Thoracic aorta (tissue), 2 donors: ENCODE data around the gene FAM3C. TPM values are rescaled to one million over a fixed set of nuclear protein-coding genes. Genes with fewer than 3 reads are reported as not detected.

Source experiments
- ATAC-seq: fragments of 150-250 bp; one replicate; pipeline ENCODE4 v1.8.0; 2017; ENCODE audit warnings: low read depth; ENCODE audit not compliant: insufficient number of reproducible peaks, low FRiP score
- DNase-seq: peaks from one replicate; pipeline ENCODE4 v3.0.0-alpha.2; 2020; ENCODE audit warnings: low spot score
- H3K27ac ChIP-seq, 2 donors: fragments of 200-600 bp; sonication (generic); 1 replicate in 1 of 2; 2 replicates in 1 of 2; pipeline ENCODE4 v1.5.1; 2016; ENCODE audit warnings: mild to moderate bottlenecking in 2 of 2, moderate library complexity in 2 of 2
- H3K27me3 ChIP-seq: fragments of 200-600 bp; sonication (generic); replicated peaks from 2 replicates; pipeline ENCODE4 v1.6.0; 2016; ENCODE audit warnings: mild to moderate bottlenecking; ENCODE audit not compliant: insufficient read depth
- H3K36me3 ChIP-seq: fragments of 200-600 bp; sonication (generic); one replicate; pipeline ENCODE4 v1.5.1; 2016
- H3K4me1 ChIP-seq, 2 donors: fragments of 200-600 bp; sonication (generic); 1 replicate in 1 of 2; 2 replicates in 1 of 2; pipeline versions ENCODE4 v1.5.1 to v1.6.0; 2016; ENCODE audit warnings: low read depth in 2 of 2, mild to moderate bottlenecking in 1 of 2; ENCODE audit not compliant: control insufficient read depth in 1 of 2
- H3K4me3 ChIP-seq: fragments of 200-600 bp; sonication (generic); 2 replicates; pipeline ENCODE4 v1.5.1; 2016; ENCODE audit warnings: mild to moderate bottlenecking
- H3K9me3 ChIP-seq: fragments of 200-600 bp; sonication (generic); 2 replicates; pipeline ENCODE4 v1.5.1; 2016
- total RNA-seq, 2 donors: library from RNA; depleted of rRNA; stranded (reverse); fragments of >200 nt; gene quantifications; one replicate each; pipeline versions ENCODE4 v1.1.0 to v1.2.3, GENCODE V29; 2016
- TF ChIP-seq, protein P1 (sequence below): fragments of 200-600 bp; sonication (generic); IDR thresholded peaks from one replicate; pipeline ENCODE4 v1.5.1; 2019; ENCODE audit warnings: antibody characterized with exemption

FAM3C gene
- total RNA-seq, 2 donors from 2014 or later = 38.9 to 50.2 TPM

- DNase-seq = no peak
- Histone ChIP-seq H3K4me1 (peaks cover 21 to 24% of the 10 kb centered on the region in 2 donors), H3K9me3 (no peaks in the 10 kb centered on the region), H3K36me3 (peaks cover 2% of the 10 kb centered on the region), H3K27ac (no peak overlapping the region), H3K27me3 (no peaks in the 10 kb centered on the region), H3K4me3 (no peak overlapping the region)
- TF ChIP-seq, protein P1, sequence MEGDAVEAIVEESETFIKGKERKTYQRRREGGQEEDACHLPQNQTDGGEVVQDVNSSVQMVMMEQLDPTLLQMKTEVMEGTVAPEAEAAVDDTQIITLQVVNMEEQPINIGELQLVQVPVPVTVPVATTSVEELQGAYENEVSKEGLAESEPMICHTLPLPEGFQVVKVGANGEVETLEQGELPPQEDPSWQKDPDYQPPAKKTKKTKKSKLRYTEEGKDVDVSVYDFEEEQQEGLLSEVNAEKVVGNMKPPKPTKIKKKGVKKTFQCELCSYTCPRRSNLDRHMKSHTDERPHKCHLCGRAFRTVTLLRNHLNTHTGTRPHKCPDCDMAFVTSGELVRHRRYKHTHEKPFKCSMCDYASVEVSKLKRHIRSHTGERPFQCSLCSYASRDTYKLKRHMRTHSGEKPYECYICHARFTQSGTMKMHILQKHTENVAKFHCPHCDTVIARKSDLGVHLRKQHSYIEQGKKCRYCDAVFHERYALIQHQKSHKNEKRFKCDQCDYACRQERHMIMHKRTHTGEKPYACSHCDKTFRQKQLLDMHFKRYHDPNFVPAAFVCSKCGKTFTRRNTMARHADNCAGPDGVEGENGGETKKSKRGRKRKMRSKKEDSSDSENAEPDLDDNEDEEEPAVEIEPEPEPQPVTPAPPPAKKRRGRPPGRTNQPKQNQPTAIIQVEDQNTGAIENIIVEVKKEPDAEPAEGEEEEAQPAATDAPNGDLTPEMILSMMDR = no peak
- no peak for ATAC-seq
Measured at GRCh38 chr7:121382473-121382872, 13.6 kb downstream of the FAM3C start.

GRCh38 chr7:121379930-121380329, 16.2 kb downstream of the FAM3C start:
- H3K27me3 ChIP-seq = no peaks in the 10 kb centered on the region
- H3K27ac ChIP-seq = no peak overlapping the region
- TF ChIP-seq, protein P1 = no peak

DNA sequence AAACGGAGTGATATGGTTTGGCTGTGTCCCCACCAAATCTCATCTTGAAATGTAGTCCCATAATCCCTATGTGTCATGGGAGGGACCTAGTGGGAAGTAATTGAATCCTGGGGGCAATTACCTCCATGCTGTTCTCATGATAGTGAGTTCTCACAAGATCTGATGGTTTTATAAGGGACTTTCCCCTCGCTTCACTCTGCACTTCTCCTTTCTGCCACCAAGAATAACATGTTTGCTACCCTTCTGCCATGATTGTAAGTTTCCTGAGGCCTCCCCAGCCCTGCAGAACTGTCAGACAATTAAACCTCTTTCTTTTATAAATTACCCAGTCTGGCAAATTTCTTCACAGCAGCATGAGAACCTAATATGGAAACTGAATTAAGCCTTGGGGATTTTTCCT, 19.1 kb downstream of the FAM3C start:
- TF ChIP-seq, protein P1 = no peak
- peaks cover 11% of the 10 kb centered on the region in 2 donors for H3K4me1 ChIP-seq

More at GRCh38 chr7:121379930-121380329, 16.2 kb downstream of the FAM3C start:
- Histone ChIP-seq H3K4me3 (no peak overlapping the region), H3K36me3 (peaks cover 8% of the 10 kb centered on the region), H3K4me1 (peaks cover 14 to 16% of the 10 kb centered on the region in 2 donors), H3K9me3 (no peaks in the 10 kb centered on the region)
- ATAC-seq = no peak
- no peak for DNase-seq

DNA sequence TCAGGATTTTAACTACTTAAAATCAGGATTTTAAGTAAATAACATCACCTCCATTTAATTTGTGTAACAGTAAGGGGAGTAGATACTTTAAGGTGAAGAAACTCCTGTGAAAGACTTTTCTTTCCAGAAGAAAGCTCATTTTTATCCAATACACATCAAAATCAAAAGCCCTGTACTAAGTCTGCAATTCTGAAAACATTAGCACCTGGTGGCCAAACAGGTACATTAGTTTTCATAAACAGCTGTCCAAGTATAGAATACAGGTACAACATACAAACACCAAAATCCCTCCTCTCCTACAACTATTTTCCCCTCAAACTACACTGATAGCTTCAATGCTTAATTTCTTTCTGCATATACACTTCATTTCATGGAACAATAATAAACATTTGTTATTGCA, 22.9 kb downstream of the FAM3C start:
- H3K4me3 ChIP-seq = no peak overlapping the region
- H3K27me3 ChIP-seq = no peaks in the 10 kb centered on the region
- H3K4me1 ChIP-seq = peaks cover 11 to 12% of the 10 kb centered on the region in 2 donors
- DNase-seq (no peak), ATAC-seq (no peak)
- TF ChIP-seq, protein P1 = no peak
- no peaks in the 10 kb centered on the region for H3K9me3 ChIP-seq
- H3K27ac ChIP-seq = no peak overlapping the region
- H3K36me3 ChIP-seq = peaks cover 8% of the 10 kb centered on the region

More for the DNA sequence above, 19.1 kb downstream of the FAM3C start:
- H3K4me3 ChIP-seq = no peak overlapping the region
- no peaks in the 10 kb centered on the region for H3K9me3 ChIP-seq
- DNase-seq (no peak), ATAC-seq (no peak)
- no peak overlapping the region for H3K27ac ChIP-seq
- H3K36me3 ChIP-seq = peaks cover 8% of the 10 kb centered on the region
- no peaks in the 10 kb centered on the region for H3K27me3 ChIP-seq

DNA sequence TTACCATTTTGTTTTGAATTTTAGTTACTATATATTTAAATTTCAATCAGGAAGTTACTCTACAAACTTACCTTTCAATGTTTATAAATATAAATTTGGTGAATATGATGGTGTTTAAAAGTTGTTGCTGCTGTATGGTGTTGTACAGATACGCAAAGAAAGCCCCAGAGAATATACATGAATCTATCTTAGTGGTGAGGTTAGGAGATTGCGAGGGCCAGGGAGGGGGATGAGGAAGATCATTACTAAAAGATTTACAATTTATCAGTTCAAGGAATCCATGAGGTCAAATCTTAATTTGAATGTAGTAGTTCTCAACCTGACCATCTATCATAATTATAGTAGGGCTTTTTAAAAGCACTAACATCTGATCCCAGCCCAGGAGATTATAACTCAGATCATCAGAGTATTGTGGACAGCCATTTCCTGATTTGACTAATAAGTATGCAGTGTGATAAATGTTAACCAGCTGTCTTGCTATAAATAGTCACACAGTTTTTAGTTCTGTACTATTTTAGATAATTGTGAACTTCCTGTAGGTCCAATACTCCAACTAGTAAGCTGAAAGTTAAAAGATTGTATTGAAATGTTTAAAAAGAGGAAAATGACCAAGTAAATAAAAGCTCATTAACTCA, 23.6 kb downstream of the FAM3C start:
- H3K27ac ChIP-seq = no peak overlapping the region
- H3K9me3 ChIP-seq = no peaks in the 10 kb centered on the region
- peaks cover 7% of the 10 kb centered on the region for H3K36me3 ChIP-seq
- no peak for DNase-seq
- TF ChIP-seq, protein P1 = no peak
- ATAC-seq = no peak
- H3K4me3 ChIP-seq = no peak overlapping the region
- H3K4me1 ChIP-seq = peaks cover 11 to 12% of the 10 kb centered on the region in 2 donors
- H3K27me3 ChIP-seq = no peaks in the 10 kb centered on the region
